GM19240 (cell line): ENCODE data around the gene WWP2.
"Not testable (repeated sequence)": the region's sequence is repeated elsewhere in the genome, so short reads cannot be mapped to it uniquely, and the experiment has no call there.

Experiments
- DNase-seq: peaks from one replicate; pipeline ENCODE4 v3.0.0; 2011; ENCODE audit warnings: low spot score; ENCODE audit not compliant: insufficient read length

The WWP2 gene

DNA sequence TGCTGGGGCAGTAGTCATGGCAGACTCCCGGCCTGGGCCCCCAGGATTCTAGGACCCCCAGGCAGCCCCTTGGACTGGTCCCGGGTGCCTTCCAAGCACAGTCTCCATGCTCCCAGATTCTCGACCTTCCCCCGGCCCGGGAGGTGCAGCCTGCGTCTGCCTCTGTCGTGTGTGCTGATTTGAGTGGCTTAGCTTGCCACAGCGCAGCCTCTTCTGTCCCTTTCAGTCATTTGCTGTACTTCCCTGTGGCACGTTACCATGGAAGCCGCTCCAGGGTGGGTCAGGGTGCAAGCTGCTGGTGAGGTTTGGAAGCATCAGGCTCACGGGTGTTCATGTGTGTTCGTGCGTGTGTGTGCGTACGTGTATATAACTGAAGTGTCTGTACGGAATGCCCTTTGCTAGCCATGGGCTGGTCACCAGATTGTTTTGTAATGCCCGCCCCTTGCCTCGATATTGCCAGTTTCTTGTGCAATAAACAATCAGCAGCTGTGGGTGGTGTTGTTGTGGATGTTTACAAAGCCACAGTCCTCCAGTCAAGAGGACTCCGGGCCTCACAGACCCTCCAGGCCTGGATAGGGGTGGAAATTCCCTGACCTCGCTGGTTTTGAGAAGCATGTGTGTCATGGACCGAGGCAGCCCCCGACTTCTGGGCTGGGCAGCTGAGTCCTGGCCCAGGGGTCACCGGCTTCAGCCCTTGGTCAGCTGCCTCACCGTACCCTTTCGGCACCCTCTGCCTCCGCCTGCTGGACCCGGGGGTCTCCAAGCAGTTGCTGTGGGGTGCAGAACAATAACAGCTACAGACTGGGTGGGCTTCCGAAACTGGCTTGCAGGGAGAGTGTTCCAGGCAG is 179.3 kb downstream of the WWP2 start:
- no peak for DNase-seq

DNA sequence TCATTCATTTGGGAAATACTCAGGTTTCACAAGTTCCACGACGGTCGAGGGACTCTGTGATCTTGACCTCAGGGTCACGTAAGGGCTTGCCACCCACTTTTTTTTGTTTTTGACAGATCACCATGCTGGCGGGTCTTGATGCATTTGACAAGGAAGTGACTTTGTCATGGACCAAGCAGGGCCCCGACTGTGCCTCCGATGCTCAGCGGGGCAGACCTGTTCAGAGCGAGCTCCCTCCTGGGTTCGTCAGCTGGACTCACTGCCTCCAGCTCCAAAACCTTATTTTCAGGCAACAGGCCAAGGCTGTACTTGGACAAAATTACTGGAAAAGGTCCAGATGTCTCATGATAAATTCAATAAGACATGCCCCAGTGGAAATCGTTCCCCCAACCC is 180.0 kb downstream of the WWP2 start:
- DNase-seq = no peak

DNA sequence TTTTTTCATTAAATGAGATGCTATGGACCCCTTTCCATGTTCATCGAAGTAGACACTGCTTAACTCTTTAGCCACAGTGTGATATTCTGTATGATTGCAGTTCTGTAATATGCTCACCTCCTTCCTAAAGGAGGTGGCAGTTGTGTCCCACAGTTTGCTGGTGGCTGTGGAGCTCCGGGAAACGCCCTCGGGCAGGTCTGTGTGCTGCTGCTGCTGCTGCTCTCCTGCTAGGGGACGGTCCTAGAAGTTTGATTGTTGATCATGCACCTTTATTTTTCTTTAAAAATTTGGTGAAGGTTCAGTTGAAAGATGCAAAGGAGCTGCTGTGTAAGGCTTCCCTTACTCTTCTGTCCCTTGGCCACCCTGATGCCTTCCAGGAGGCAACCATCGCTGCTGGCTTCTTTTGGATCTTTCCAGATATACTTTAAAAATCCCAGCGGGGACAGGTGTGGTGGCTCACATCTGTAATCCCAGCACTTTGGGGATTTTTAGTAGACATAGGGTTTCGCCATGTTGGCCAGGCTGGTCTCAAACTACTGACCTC is 180.6 kb downstream of the WWP2 start:
- no peak for DNase-seq

DNA sequence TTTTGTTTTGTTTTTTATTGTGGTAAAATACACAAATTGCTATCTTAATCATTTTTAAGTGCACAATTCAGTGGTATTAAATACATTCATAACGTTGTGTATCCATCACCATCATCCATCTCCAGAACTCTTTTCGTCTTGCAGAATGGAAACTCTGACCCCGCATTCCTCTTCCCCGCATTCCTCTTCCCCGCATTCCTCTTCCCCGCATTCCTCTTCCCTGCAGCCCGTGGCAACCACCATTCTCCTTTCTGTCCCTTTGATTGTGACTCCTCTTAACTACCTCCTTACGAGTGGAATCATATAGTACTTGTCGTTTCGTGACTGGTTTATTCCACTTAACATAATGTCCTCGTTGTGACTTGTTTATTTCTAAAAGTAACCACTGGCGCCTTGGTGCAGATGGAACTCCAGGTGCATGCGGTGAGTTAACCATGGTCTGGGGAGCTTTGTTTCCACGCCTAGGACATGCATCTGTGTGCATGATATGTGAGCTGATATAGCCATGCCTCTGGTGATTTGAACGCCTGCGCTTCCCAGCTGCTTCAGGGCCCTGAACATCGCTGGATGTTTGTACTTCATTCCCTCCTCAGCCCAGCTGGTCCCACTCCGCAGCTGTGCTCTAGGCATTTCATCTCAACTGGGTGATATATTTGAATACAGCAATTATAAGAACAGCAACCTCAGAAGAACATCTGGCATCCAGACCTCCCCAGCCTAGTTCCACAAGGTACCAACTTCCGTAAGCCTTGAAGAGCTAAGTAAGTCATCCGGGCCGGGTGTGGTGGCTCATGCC is 181.3 kb downstream of the WWP2 start:
- DNase-seq = not testable (repeated sequence)

DNA sequence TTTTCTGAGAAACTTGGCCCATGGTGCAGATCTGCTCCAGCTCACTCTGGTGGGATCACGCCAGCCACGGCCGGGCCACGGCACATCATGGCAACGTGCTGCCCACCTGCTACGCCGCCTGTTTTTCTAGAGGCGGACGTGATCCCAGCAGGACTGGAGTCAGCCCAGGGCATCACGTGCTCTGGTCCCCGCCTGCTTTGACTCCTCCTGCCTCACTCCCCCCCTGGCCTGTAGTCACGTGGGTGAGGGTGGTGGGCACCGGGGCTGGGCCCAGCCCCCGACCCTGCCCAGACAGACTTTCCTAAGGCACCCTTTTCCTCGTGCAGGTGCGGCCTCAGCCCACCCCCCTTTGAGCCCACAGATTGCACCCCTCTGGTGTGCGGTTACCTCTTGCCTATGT is 188.3 kb downstream of the WWP2 start:
- not testable (repeated sequence) for DNase-seq

DNA sequence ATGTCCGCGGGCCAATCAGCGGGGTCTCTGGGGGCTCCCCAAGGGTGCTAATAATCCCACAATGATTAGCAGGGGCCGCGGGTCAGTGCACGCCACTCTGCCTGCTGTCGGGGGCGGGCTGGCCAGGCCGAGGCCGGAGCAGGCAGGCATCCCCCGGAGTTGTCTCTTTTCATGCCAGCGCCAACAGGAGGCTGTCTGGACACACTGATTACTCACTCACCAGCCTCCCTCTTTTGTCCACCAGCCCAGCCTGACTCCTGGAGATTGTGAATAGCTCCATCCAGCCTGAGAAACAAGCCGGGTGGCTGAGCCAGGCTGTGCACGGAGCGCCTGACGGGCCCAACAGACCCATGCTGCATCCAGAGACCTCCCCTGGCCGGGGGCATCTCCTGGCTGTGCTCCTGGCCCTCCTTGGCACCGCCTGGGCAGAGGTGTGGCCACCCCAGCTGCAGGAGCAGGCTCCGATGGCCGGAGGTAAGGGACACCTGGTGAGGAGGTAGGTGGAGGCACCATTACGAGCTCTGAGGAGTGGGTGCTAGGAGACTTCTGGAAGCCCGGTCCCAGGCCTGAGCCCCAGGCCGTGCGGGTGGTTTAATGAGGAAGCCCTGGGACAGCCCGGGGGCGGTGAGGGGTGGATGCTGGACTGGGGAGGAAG is 189.0 kb downstream of the WWP2 start, which contains the start of gene CLEC18A:
TSS of gene CLEC18A (plus strand) at position 318 of the 655 bp plus-strand sequence. CDS start at position 351, 33 bp downstream.
- DNase-seq = not testable (repeated sequence)

DNA sequence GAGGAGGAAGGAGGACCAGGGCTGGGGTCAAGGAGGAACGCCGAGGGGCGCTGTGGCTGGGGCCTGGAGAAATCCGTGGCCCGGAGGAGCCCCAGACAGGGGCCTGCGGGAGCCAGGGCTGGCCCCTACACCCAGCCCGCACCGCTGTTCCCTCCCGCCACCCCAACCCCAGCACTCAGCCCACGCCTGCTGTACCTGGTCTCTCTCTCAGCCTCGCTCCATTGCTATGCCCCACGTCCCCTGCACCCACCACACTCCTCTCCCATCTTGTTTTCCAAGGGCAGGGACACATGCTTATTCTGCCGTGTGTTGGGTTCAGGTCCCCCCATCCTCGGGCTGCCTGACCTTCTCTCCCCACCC is 189.5 kb downstream of the WWP2 start:
- not testable (repeated sequence) for DNase-seq

DNA sequence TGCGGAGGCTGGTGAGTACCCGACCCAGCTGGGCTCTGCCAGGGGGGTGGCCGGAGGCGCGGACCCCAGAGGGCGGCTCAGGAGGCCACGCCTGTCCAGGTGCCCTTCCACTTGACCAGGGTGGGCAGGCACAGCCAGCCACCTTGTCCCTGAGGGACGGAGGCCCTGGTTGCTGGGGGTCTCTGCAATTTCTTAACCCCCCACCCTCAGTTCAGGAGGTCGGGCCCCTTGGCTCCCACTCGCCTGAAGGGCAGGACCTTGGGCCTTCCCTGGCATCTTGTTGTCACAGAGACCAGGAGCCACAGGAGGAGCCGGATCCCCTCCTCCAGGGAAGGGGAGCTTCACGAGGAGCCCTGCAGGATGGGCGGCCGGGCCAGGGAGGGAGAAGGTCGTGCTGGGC is 190.0 kb downstream of the WWP2 start:
- DNase-seq = not testable (repeated sequence)

DNA sequence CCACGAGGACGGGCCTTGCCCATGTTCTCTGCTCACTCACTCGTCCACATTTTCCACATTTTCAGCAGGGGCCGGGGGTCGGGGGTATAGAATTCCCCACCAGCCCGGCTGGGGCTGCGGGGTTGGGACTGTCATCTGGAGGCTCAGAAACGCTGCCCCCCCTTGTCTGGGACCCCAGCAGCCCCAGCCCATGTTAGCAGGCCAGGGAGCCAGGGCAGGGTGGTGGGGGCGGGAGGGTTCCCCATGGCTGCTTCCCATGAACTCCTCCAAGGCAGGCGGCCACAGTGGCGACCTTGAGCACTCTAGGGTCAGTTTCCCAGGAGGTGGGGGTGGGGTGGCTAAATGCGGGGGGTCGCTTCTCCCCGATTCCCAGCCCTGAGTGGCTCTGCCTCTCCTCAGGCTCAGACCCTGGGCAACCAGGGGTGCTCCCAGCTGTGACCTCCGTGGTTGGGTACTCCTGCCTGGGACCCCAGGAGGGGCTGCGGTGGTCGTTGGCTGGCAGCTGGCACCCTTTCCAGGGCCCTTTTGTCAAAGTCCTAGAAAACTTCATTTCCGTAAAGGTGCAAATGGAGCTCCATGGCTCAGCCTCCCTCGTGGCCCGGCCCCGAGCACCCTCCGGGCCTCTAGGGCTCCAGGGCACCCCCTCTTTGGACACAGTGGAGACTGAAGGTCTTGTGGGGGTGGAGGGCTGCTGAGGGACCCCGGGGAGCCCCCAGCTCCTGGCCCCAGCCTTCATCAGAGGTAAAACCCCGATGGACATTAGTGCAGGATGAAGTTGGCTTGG is 190.6 kb downstream of the WWP2 start:
- not testable (repeated sequence) for DNase-seq

DNA sequence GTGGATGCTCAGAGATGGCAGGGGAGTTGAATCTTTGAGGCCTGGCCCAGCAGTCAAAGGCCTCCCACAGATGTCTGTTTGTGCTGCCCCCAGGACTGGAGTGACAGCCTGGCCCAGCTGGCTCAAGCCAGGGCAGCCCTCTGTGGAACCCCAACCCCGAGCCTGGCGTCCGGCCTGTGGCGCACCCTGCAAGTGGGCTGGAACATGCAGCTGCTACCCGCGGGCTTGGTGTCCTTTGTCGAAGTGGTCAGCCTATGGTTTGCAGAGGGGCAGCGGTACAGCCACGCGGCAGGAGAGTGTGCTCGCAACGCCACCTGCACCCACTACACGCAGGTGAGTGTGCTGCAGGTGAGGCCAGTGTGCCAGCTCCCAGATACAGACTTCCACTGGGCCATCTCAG is 192.1 kb downstream of the WWP2 start:
- not testable (repeated sequence) for DNase-seq

DNA sequence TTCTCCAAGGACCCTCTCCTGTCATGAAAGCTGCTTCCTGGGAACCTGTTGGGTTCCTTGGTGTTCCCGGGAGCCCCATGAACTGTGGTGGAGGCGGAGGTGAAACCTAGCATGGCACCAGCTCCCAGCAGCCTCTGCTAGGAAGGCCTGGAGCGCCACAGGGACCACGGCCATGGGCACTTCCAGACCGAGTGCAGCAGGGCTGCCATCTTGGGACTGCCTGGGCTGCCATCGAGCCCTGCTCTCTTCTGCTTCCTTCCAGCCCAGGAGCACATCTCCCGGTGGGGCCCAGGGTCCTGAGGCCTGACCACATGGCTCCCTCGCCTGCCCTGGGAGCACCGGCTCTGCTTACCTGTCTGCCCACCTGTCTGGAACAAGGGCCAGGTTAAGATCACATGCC is 201.2 kb downstream of the WWP2 start:
- DNase-seq = not testable (repeated sequence)

DNA sequence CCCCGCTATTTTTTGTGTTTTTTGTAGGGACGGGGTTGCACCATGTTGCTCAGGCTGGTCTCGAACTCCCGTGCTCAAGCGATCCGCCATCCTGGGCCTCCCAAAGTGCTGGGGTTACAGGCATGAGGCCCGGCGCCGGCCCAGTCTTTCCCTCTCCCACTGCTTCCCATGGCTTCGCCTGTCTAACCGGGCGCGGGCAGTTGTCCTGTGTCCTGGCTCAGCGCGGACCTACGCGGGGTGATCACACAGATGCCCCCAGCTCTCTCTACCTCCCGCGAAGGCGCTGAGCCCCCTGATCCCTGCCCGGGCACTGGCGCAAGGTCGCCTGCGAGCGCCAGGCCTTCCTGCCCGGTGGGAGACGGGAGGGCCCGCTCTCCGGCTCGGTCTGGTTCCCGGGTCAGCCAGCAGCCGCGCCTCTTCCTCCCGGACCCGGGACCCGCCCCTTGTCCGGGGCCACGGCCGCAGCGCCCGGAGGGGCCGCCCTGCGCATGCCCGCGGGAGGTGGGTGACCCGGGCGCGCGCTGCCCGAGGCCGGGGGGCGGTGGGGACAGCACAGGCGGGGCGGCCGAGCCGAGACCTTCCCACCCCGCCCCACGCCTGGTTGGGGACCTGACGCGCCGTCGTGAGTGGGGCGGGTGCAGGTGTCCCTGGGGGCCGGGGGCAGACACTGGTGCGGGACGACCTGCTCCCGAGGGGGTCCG is 203.0 kb downstream of the WWP2 start:
- DNase-seq = not testable (repeated sequence)

DNA sequence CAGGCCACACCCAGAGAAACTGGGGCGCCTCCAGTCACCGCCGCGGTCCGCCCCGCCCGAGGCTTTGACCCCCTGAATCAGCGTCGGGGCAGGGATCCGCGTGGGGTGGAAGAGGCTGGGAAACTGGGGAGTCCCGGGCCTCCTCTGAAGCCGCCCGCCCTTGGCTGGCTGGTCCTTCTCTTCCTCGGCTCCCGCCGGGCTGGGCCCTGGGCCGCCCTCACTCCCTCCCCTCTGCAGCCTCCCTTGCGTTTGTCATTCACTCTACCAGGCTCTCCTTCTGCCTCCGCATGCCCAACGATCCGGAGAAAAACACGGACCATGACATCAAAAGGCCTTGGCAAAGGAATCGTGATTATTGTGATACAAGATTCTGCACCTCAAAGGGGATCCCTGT is 203.5 kb downstream of the WWP2 start:
- DNase-seq = not testable (repeated sequence)

DNA sequence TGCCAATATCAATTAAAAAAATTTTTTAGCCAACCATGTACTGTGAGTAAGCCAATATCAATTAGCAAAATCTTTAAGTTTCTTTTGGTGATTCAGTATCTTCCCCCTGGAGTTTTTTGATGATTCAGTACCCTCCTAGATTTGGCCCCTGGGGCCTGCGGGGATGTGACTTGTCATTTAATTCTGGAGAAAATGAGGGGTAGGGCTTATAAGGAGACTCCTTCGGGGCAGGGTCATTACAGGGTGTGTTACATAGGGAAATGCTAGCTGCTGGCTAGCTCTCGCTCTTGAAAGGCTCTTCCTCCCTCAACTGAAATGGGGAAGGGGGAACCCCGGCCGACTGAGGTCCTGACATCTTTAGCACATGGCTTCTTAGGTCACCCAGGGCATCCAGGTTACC is 205.6 kb downstream of the WWP2 start:
- not testable (repeated sequence) for DNase-seq

DNA sequence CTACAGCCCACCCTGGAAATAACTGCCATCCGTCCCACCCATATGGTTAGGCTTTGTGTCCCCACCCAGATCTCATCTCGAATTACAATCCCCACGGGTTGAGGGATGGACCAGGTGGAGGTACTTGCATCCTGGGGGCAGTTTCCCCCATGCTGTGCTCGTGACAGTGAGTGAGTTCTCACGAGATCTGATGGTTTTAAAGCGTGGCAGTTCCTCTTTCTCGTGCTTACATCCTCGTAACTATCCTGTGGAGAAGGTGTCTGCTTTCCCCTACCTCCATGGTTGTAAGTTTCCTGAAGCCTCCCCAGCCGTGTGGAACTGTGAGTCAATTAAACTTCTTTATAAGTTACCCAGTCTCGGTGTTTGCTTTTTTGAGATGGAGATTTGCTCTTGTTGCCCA is 206.0 kb downstream of the WWP2 start:
- not testable (repeated sequence) for DNase-seq

DNA sequence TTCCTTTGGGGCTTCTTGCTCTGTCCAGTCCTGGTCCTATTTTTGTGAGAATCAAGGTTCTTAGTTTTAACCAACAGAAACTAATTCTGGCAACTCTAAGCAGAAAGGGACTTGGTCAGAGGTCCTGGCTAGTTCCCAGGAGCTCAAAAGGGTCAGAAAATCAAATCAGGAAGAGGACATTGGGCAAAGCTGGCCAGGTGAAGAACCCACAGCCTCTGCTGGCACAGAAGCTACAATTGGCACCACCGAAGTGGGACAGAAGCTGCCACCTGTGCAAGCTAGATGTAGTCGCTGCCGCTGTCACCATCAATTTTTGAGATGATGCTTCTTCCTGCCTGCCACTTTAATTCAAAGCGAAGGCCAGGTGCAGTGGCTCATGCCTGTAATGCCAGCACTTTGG is 207.5 kb downstream of the WWP2 start:
- DNase-seq = not testable (repeated sequence)

DNA sequence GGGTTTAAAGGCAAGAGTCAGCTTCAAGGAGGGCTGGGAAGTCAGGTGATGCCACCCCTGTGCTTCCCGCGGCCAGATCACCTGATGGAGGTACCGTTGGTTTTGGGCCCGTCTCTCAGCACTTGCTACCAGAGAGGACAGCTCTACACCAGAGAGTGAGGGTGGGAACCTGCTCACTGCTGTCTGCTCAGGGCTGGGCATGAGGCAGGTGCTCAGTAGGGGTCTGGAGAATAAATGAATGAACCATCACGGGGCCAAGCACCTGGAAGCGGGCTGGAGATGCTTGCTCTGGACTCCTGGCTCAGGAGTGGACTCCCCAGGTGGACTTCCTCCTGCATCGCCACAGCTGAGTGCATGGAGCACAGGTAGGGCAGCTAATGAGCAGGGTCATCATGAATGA is 210.0 kb downstream of the WWP2 start:
- not testable (repeated sequence) for DNase-seq

DNA sequence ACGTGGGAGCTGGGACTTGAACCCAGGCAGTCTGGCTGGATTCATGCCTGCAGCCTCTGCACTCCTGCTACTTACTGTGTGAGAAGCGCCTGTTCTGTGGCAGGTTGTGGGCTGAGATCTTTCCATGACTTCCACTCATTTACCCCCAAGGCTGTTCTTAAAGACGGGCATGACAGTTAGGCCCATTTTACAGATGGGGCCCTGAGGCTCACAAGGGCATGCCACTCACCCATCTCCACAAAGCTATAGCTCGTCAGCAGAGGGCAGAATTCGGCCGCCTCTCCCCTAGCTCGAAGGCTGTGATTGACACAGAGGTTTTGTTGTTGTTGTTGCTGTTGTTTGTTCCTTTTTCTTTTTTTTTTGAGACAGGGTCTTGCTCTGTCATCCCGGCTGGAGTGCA is 210.8 kb downstream of the WWP2 start:
- not testable (repeated sequence) for DNase-seq

DNA sequence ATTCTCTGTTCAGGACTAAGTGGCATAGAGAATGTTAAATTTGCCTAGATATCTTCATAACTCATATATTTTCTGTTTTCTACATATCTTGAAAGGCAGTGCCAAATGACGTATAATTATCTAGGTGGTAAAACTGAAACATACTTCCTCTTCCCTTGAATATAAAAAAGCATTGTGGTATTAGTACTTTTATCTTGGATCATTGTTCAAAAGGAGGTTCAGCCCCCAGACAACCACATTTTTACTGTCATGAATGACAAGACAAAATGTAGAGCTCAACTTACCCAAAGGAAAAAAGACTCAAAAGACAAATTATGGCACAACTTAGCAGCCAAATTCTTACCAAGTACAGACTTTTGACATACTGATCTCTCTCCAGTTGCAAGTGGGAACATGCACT is 223.1 kb downstream of the WWP2 start:
- not testable (repeated sequence) for DNase-seq
